Aorta (tissue), 5 donors: Measurements from ENCODE around the gene SHC2. TPM values are rescaled to one million over a fixed set of nuclear protein-coding genes. Genes with fewer than 3 reads are reported as not detected.
A peak's percentile ranks its signal among the peaks of the same experiment; 100 is the strongest.
"Not testable (repeated sequence)": the region's sequence is repeated elsewhere in the genome, so short reads cannot be mapped to it uniquely, and the experiment has no call there.

Source experiments
- ATAC-seq: fragments of 200-7000 bp; cut with Tn5 transposase; one replicate; pipeline ENCODE4 v1.9.1; 2022; ENCODE audit warnings: moderate library complexity; ENCODE audit not compliant: low FRiP score
- DNase-seq, 2 donors: peaks; one replicate each; pipeline ENCODE4 v3.0.0-alpha.2; 2020
- H3K27ac ChIP-seq, 2 donors: one replicate each; pipeline ENCODE4 v1.5.1; 2013; ENCODE audit warnings: low read length in 2 of 2, mild to moderate bottlenecking in 2 of 2, moderate library complexity in 2 of 2, control low read depth in 1 of 2, inconsistent platforms in 1 of 2, low read depth in 1 of 2
- H3K27me3 ChIP-seq, 2 donors: one replicate each; pipeline ENCODE4 v1.6.1; 2013; ENCODE audit warnings: control low read depth in 1 of 2, low read length in 1 of 2, mild to moderate bottlenecking in 1 of 2, moderate library complexity in 1 of 2; ENCODE audit not compliant: insufficient read depth in 2 of 2, control insufficient read depth in 1 of 2
- H3K36me3 ChIP-seq, 2 donors: one replicate each; pipeline ENCODE4 v1.6.1; 2013; ENCODE audit warnings: control low read depth in 1 of 2, low read length in 1 of 2, mild to moderate bottlenecking in 1 of 2; ENCODE audit not compliant: insufficient read depth in 2 of 2, control insufficient read depth in 1 of 2
- H3K4me1 ChIP-seq, 2 donors: one replicate each; pipeline ENCODE4 v1.6.1; 2013; ENCODE audit warnings: low read length in 2 of 2, control low read depth in 1 of 2, mild to moderate bottlenecking in 1 of 2, moderate library complexity in 1 of 2; ENCODE audit not compliant: insufficient read depth in 2 of 2, control insufficient read depth in 1 of 2
- H3K4me3 ChIP-seq, 2 donors: one replicate each; pipeline ENCODE4 v1.5.1; 2013; ENCODE audit warnings: low read length in 2 of 2, control low read depth in 1 of 2, mild to moderate bottlenecking in 1 of 2
- H3K9me3 ChIP-seq: one replicate; pipeline ENCODE4 v1.6.1; 2013; ENCODE audit warnings: mild to moderate bottlenecking, low read length; ENCODE audit not compliant: control insufficient read depth
- WGBS, 2 donors: extraction: QIAGEN DNeasy Blood & Tissue Kit; methylation state at CpG; one replicate each; pipeline ENCODE4 v1.1.7; 2013; 5-methylcytosine and 5-hydroxymethylcytosine counted together
- intact Hi-C, 2 donors: fragments of 100-400 bp; cut with DNase I; formaldehyde crosslinking; loops; one replicate each; pipeline versions ENCODE4 v1.14.2 to v1.15.0; 2022
- polyA plus RNA-seq, 2 donors: library from polyadenylated mRNA; stranded (reverse); fragments of 200-250 nt; gene quantifications; one replicate each; pipeline ENCODE4 v1.2.3, GENCODE V29; 2013
- total RNA-seq, 2 donors: library from RNA; stranded (reverse); fragmentation: NEBNext Ultra II Directional; extraction: Animal tissue kit (Norgen Biotek cat#: 25700); gene quantifications; one replicate each; pipeline ENCODE4 v1.2.1, GENCODE V29; 2021
- donor health status: healthy with polysubstance abuse.
- donor health status: Bipolar disorder and iron deficiency.
- donor health status: DM: no; HTN: no; CAD: no.
- donor health status: DM: no; HTN: no; CAD: no.
- donor health status: DM: yes; HTN: yes; CAD: no.

SHC2 gene
- total and polyA plus RNA-seq, 4 donors: 7.3 to 31.4 (median 10.3) TPM

DNA sequence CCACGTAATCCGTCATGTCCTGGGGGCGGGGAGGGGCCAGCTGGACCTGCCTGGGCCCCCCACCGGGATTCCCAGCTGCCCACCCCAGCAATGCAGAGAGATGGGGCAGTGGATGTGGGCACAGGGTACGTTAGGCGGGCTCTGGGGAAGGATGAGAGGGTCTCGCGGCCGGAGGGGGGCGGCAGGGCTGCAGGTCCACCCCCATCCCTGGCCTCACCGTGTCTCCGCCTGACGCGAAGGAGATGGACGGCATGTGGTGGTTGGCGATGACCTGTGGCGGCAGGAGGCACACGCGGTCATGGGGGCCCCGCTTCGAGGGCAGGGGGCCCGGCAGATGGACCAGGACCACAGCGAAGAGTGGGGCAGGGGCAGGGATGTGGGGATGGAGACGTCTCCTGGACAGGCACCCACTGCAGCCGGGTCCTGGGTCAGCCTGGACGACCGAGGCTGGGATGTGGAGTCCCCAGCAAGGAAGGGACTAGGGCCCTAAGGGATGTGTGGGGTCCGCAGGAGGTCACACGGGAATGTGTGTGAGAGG, 24.4 kb downstream of the SHC2 start:
- intact Hi-C loops: no loop called here
- 58 to 68% methylated on average over 27 to 29 of the region's 29 CpGs for WGBS, 2 donors
- no peaks in the 10 kb centered on the region for H3K27me3 ChIP-seq
- no peak for DNase-seq
- H3K36me3 ChIP-seq: no peaks in the 10 kb centered on the region
- H3K4me1 ChIP-seq: no peaks in the 10 kb centered on the region
- no peak overlapping the region for H3K4me3 ChIP-seq
- no peak for ATAC-seq
- H3K9me3 ChIP-seq: no peaks in the 10 kb centered on the region
- H3K27ac ChIP-seq: no peak overlapping the region

DNA sequence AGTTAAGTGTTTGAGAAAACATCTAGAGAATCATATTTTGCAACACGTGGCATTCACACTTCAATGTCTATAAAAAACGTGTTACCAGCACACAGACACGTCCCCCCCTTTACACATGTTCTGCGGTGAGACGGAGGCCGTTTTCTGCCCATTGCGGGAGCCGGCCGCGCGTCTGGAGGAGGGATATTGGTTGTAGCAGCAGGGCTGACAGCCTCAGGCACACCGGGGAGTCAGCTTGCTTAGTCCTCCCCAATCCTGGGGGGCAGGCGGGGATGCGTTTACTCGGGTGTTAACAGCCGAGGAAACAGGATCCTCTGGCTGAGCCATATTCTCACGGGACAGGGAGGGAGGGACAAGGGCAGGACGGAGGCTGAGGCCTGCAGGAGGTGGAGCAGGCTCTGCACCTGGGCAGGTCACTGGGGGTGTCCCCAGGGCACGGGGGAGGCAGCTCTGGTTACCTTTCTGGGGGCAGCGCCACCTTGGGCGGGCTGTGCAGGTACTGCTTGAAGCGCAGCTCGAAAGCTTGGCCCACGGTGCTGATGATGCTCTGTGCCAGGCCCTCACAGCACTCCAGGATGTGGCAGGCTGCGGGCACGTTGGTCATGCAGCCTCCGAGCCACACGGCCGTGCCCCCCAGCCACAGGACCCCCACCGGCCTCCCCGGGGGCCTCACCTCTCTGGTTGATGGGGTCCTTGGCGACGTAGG, 25.0 kb downstream of the SHC2 start:
- intact Hi-C loops: no loop called here
- no peaks in the 10 kb centered on the region for H3K9me3 ChIP-seq
- WGBS, 2 donors: 64 to 75% methylated on average over 33 of the region's 33 CpGs
- ATAC-seq (peak; percentile 44), DNase-seq (no peak)
- no peaks in the 10 kb centered on the region for H3K27me3 ChIP-seq
- no peak overlapping the region for H3K27ac ChIP-seq
- no peaks in the 10 kb centered on the region for H3K36me3 ChIP-seq
- no peaks in the 10 kb centered on the region for H3K4me1 ChIP-seq
- no peak overlapping the region for H3K4me3 ChIP-seq

DNA sequence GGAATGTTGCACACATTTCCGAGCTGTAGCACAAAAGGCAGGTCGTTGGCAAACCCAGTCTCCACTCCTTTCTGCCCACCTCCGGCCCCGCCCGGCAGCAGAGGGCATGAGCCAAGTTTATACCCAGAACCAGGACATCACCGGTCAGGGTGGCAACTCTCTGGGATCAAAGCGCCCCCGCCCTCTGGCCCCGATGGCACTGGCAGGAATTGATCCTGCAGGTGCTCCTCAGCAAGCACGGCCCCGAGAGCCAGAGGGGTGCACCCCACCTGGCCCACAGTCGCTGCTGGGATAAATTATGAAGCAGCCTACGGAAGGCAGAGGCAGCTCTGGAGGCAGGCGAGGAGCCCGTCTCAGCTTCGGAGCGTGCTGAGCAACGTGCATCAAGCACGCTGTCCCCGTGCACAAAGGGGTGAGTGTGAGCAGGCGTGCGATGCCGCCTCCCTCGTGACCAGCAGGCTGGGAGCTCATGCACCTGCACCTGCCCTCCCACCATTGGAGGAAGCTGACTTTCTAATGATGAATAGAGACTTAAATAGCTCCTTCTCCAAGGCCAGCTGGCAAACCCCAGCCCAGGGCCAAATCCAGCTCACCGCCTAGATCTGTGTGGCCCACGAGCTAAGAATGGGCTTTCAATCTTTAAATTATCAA, 25.7 kb downstream of the SHC2 start:
- Histone ChIP-seq H3K27me3 (no peaks in the 10 kb centered on the region), H3K4me3 (no peak overlapping the region), H3K9me3 (no peaks in the 10 kb centered on the region), H3K4me1 (no peaks in the 10 kb centered on the region), H3K27ac (no peak overlapping the region), H3K36me3 (no peaks in the 10 kb centered on the region)
- intact Hi-C loops: no loop called here
- DNase-seq (no peak), ATAC-seq (no peak)
- 86 to 90% methylated on average over 26 of the region's 26 CpGs for WGBS, 2 donors

DNA sequence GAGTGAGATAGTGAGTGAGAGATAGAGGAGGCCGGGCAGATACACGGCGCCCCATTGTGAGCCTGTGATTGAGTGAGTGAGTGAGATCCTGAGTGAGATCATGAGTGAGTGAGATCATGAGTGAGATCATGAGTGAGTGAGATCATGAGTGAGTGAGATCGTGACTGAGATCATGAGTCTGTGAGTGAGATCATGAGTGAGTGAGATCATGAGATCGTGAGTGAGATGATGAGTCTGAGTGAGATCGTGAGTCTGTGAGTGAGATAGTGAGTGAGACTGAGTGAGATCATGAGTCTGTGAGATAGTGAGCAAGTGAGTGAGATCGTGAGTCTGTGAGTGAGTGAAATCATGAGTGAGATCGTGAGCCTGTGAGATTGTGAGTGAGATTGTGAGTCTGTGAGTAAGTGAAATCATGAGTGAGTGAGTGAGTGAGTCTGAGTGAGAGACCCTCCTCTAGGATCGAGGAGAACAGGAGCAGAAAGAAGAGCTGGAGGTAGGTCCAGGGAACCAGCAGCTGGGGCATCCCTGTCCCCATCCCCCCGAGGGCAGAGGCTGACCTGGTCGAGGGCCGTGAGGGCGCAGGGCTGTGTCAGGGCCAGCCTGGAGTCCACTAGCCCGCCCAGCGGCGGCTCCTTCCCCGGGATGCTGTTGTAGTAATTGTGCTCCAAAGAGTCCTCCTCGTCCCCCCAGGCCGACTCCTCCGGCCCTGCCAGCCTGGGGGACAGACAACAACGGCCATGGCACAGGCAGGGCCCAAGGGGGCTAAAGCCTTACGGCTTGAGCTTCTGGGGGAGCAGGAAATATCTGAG, 26.5 kb downstream of the SHC2 start:
- ATAC-seq: no peak

DNA sequence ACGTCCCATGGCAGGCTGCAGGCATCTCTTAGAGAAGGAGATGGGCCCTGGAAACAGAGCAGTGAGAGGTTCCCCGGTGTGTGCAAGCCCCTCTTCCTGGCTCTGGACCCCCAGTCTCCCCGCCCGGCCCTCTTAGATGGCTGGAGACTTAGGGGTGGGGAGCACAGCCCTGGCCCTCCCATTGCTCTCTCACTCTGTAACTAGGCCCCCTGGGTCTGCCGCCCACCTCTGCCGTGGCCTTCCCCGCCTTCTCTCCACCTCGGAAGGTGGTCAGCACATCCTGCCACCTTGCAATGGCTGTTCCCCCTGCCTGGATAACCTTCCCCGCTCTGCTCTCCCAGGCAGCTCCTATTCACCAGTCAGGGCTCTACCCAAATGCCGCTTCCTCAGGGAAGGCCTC, 30.1 kb downstream of the SHC2 start:
- Histone ChIP-seq H3K27me3 (no peaks in the 10 kb centered on the region), H3K27ac (no peak overlapping the region), H3K9me3 (no peaks in the 10 kb centered on the region), H3K4me1 (no peaks in the 10 kb centered on the region), H3K4me3 (no peak overlapping the region), H3K36me3 (no peaks in the 10 kb centered on the region)
- DNase-seq: no peak
- no peak for ATAC-seq
- intact Hi-C loops: no loop called here
- WGBS, 2 donors: 96 to 97% methylated on average over 10 of the region's 10 CpGs

More for the DNA sequence above, 26.5 kb downstream of the SHC2 start:
- H3K27ac ChIP-seq: no peak overlapping the region
- no peaks in the 10 kb centered on the region for H3K36me3 ChIP-seq
- no peak overlapping the region for H3K4me3 ChIP-seq
- no peaks in the 10 kb centered on the region for H3K9me3 ChIP-seq
- H3K4me1 ChIP-seq: no peaks in the 10 kb centered on the region
- DNase-seq: no peak
- intact Hi-C loops: no loop called here
- WGBS, 2 donors: 89 to 92% methylated on average over 19 to 22 of the region's 22 CpGs
- H3K27me3 ChIP-seq: no peaks in the 10 kb centered on the region

DNA sequence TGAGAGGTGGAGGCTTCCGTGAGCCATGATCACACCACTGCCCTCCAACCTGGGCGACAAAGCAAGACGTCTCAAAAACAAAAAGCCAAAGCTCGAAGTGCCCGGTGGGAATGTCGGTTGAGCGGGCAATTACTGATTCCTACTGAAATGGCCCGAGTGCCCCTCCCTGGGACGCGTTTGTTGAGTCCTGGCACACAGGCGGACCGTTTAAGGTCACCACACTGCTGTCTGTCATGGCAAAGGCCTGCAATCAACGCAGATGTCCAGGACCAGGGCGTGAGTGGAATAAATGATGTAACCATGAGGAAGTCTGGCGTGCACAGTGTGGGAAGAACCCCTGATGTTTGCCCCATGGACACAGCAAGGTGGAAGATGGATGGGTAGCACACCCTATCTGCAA, 32.7 kb downstream of the SHC2 start:
- no peaks in the 10 kb centered on the region for H3K4me1 ChIP-seq

DNA sequence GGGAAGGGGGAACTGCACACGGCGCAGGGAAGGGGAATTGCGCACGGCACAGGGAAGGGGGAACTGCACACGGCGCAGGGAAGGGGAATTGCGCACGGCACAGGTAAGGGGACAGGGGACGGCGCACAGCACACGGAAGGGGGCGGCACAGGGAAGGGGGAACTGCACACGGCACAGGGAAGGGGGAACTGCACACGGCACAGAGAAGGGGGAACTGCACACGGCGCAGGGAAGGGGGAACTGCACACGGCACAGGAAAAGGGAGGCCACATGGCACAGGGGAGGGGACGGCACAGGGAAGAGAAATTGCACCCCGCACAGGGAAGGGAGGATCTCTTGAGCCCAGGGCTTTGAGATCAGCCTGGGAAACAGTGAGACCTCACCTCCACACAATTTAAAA, 33.2 kb downstream of the SHC2 start:
- H3K36me3 ChIP-seq, H3K9me3 ChIP-seq, H3K27me3 ChIP-seq, DNase-seq, H3K4me1 ChIP-seq, H3K27ac ChIP-seq, ATAC-seq, H3K4me3 ChIP-seq, intact Hi-C loops: not testable (repeated sequence)
- WGBS, 2 donors: 82 to 84% methylated on average over 16 to 19 of the region's 19 CpGs

More for the DNA sequence above, 32.7 kb downstream of the SHC2 start:
- no peaks in the 10 kb centered on the region for H3K27me3 ChIP-seq
- intact Hi-C loops: no loop called here
- DNase-seq (no peak), ATAC-seq (no peak)
- H3K27ac ChIP-seq: no peak overlapping the region
- H3K36me3 ChIP-seq: no peaks in the 10 kb centered on the region
- no peaks in the 10 kb centered on the region for H3K9me3 ChIP-seq
- H3K4me3 ChIP-seq: no peak overlapping the region
- 91 to 96% methylated on average over 15 of the region's 15 CpGs for WGBS, 2 donors

DNA sequence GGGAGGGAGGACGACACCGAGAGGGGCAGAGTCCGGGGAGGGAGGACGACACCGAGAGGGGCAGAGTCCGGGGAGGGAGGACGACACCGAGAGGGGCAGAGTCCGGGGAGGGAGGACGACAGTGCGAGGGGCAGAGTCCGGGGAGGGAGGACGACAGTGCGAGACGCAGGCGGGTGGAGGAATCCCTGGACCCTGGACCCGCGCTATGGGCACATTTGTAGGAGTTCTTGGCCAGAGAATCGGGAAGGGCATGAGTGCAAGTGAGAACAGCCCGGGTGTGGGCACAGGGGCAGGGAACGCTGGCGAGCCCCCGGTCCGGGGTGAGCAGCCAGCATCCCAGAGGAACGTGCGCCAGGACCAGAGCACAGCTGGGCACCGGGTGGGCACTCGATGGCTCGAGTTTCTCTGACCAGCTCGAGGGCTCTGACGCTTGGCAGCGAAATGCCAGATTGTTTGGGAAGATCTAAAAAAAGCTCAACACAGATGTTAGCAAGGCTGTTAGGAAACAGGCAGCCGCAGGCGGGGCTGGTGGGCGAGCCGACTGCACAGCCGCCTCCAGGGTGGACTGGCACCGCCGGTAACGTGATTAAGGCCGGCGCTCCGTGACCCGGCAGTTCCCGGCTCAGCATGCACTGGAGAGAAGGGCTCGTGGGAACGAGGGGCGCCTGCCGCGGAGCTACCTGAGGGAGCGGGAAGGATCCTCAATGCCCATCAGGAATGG, 33.9 kb downstream of the SHC2 start:
- WGBS, 2 donors: 53% methylated on average over 46 to 48 of the region's 51 CpGs
- intact Hi-C loops: no loop called here
- no peak for ATAC-seq

More for the DNA sequence above, 33.9 kb downstream of the SHC2 start:
- no peak overlapping the region for H3K4me3 ChIP-seq
- no peaks in the 10 kb centered on the region for H3K4me1 ChIP-seq
- H3K27ac ChIP-seq: no peak overlapping the region
- no peaks in the 10 kb centered on the region for H3K27me3 ChIP-seq
- H3K9me3 ChIP-seq: no peaks in the 10 kb centered on the region
- H3K36me3 ChIP-seq: no peaks in the 10 kb centered on the region
- peak in 1 of 2 donors; percentile 65 for DNase-seq
